Dermis microvascular lymphatic vessel endothelial cell (primary cell): ENCODE measurements around the gene EZR. TPM values are rescaled to one million over a fixed set of nuclear protein-coding genes. Genes with fewer than 3 reads are reported as not detected.

Experiments used
- DNase-seq, 2 donors: peaks; one replicate each; pipeline versions ENCODE4 v3.0.0 to v3.0.0-alpha.2; 2010; ENCODE audit warnings: low read depth in 2 of 2
- total RNA-seq: library from RNA; depleted of rRNA; stranded (reverse); fragments of >200 nt; gene quantifications from 2 replicates; pipeline ENCODE4 v1.2.1, GENCODE V29; 2014

EZR gene
- total RNA-seq, 1 donor from 2014 or later: 64.4 TPM

- DNase-seq: peak in 1 of 2 donors; percentile 61
Observed at GRCh38 chr6:158818581-158819212, 471 bp downstream of the EZR start.

GRCh38 chr6:158817728-158818580, 1.2 kb downstream of the EZR start:
- peak in 1 of 2 donors; percentile 85 for DNase-seq

DNA sequence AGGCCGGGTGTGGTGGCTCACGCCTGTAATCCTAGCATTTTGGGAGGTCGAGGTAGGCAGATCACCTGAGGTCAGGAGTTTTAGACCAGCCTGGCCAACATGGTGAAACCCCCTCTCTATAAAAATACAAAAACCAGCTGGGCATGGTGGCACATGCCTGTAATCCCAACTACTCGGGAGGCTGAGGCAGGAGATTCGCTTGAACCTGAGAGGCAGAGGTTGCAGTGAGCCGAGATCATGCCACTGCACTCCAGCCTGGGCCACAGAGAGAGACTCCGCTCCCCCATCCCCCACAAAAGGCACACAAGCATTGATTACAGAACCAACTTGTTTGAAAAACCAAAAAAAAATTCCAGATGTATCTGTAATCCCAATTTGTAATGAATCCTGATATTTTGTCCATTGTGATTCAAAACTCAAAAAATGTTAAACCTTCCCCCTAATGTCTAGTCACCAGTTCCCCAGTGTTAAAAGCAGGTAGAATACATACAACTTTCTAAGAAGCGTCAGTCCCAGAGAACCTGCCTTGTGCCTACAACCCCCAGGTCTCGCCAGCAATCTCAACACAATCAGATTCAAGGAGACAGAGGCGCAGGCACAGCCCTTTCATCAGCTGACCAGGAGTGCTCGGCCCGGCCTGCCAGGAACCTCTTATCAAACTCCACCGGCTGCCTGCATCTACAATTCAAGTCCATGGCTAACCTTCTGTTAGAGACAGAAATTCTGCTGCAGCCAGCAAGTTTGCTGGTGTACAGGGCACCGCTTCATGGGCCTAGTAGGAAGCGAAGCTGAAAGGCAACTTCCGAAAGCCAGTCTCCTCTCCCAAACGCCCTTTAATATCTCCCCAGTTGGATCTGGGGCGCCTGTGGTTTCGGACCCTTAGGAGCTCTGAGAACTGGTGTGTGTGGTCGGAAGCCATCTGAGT, 2.1 kb downstream of the EZR start:
- DNase-seq: peak in 1 of 2 donors; percentile 65

DNA sequence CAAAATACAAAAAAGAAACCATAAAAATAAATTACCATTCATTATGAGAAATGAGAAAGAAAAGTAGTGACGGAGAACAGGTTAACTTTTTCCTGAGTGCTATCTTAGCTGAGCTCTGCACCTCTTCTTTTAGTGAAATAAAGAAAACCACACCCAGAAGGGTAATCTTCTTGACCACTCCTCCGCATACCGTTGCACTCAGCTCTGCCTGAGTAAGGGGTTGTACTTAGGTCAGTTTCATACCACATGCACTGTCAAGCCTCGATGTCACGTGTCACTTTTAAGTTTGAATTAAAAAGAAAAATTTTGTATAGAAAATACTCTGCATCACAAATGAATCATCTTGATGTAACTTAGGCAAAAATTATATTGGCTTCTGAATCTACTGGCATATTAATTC, 2.8 kb downstream of the EZR start:
- DNase-seq: no peak

DNA sequence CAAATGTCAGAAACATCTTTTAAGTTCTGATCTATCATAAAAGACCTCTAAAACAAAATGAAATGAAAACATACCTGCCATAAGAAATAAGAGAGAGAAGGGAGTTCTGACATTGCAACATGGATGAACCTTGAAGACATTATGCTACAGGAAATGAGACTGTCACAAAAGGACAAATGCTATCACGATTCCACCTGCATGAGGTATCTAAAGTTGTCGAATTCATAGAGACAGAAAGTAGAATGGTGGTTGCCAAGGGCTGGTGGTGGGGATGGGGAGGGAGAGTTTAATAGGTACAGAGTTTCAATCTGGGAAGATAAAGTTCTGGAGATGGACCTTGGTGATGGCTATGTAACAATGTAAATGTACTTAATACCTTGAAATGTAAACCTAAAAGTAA, 3.3 kb downstream of the EZR start:
- no peak for DNase-seq

- DNase-seq: no peak
Observed at GRCh38 chr6:158815379-158815724, 3.8 kb downstream of the EZR start.

DNA sequence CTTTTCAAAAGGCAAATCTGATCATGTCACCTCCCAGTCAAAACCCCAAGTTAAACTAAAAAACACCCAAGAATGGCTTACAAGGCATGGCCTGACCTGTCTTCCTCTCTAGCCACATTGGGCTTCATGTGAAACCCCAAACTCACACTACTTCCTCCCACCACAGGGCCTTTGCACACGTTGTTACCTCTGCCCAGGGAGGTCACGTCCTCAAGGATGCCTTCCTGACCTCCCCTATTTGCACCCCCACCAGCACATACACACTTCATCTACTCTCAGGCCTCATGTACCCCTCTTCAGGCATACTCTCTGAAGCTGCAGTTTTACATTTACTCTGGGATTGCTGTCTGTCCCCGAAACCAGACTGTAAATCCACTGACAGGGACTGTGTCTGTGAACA, 6.1 kb downstream of the EZR start:
- DNase-seq: no peak

GRCh38 chr6:158812611-158813010, 6.6 kb downstream of the EZR start:
- DNase-seq: no peak

DNA sequence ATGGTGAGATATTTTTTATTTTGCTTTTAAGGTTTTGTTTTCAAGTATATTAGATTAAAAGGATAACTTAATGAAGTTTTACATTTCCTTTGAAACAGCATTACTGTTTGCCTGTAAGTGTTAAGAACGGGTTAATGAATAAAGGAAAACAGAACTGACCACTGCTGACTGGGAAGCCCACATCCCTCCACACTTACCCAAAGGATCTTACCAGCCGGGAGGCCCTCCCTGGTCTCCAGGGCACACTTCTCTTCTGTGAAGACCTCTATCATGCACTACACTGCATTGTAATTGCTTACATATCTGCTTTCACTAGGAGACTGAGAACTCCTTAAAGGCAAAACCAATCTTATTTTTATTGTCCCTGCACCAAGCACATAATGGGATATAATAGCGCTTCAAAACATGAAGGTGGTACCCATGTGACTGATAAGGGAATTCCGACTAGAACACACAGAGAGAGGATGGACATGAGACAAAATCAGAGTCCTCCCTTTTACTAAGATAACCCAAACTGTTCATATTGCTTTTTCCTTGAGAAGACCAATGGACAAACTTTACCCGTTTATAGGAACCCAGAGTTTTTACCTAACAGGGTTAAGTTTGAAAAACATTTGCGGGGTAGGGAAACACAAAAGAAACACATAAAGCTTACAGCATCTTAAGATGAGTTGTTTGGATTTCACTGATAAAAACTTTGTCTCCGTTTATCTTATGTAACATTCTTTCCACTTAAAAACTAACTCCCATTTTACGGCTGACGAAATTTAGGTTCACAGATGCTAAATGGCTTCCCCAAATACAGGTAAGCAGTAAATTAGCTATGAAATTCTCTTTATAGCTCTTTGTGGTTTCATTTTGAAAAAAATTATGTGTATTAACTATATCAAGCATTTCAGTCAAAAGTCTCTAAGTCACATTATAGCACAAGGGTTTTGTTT, 8.7 kb downstream of the EZR start:
- no peak for DNase-seq

DNA sequence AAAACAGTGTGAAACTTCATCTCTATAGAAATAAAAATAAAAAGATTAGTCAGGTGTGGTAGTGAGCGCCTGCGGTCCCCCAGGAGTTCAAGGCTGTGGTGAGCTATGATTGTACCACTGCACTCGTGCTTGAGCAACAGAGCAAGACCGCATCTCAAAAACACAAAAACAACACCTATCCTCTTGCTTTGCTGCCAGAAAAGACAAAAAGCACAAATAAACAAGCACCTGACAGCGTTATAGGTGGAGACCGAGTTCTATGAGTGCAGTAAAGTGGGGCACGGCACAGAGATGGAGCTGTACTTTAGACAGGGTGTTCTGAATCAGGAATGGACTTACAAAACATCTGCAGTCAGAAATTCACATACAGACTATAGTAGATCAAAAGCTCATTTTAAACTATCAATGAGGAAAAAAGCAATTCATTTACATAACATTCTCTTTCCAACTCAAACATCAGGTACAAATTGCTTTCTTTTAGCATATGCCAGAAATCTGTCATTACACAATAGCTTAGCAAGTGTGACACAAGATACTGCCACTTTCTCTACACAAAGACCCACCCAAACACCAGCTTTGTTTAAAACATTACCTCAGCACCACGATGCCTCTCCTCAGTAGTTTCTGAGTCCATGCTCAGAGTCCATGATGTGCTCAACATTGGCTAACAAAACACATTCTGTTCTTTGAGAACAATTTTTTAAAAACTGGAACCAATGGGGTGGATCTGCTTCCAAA, 10.1 kb downstream of the EZR start:
- no peak for DNase-seq

DNA sequence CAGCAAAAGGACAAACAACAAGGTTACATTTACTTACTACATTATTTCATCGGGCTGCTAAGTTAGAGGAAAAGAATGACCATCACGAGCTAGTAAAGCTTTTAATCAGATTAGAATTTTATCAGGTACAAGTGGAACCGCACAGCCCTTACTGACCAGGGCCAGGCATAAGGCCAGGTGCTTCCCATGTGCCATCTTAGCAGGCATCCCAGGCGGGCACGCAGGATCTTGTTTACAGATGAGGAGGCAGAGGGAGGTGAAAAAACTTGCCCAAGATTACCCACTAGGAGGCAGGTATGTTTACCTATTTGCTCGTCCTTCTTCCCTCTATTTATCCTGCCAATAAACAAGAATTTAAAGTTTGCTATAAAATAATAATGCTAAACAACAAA, 10.7 kb downstream of the EZR start:
- no peak for DNase-seq

- no peak for DNase-seq
Observed at GRCh38 chr6:158807515-158808441, 11.4 kb downstream of the EZR start.

- no peak for DNase-seq
Observed at GRCh38 chr6:158805698-158806377, 13.3 kb downstream of the EZR start.

- no peak for DNase-seq
Observed at GRCh38 chr6:158804207-158804606, 15.0 kb downstream of the EZR start.

GRCh38 chr6:158803733-158804143, 15.4 kb downstream of the EZR start:
- peak in 1 of 2 donors; percentile 64 for DNase-seq

- no peak for DNase-seq
Observed at GRCh38 chr6:158801655-158802294, 17.4 kb downstream of the EZR start.

DNA sequence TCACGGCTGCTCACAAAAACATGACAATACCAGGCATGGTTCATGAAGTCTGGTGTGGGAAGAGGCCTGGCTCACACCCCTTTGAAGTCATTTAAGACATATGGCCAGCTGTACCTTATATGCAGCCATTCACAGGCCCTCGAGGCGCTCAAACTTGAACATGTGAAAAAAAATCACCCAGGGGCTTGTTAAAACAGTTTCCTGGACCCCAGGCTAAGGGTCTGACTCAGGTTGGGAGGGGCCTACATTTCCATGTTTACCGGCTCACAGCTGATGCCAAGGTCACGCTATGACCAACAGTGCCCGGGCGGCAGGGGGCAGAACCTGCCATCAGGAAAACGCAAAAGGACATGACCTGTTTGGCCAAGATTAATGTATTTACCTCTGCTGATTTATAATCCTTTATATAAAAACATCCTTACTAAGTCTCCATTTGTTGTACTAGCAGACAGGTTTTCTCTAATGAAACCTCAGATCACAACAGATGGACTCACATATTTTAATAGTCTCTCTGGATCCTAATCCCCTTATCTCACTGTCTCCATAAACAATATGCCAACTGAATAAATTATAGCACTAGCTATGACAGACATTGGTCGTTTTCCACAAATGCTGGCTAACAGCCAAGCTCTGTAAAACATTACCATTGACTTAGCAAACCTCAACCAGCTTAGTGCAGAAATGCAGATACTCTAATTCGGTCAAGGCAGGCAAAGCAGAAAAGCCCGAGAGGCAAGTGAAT, 19.9 kb downstream of the EZR start:
- DNase-seq: peak; percentile 81 to 85
